ENCODE measurements around the gene STMN3.

GRCh38 chr20:63688228-63689045 is 35.2 kb upstream of the STMN3 start:
- TF ChIP-seq CTCF (IDR thresholded peaks at IDR 0.05) = no peak
- TF ChIP-seq POLR2A (IDR thresholded peaks at IDR 0.05) = no peak

All from body of pancreas (tissue), 4 donors.